HG03280 (cell line): Measurements from ENCODE around the gene FKBP2.

ENCODE experiments used
- ATAC-seq: cut with Tn5 transposase; IDR thresholded peaks from one replicate; pipeline ENCODE4 v1.9.1; 2021; ENCODE audit warnings: mild to moderate bottlenecking, moderate library complexity; ENCODE audit not compliant: unreplicated experiment

FKBP2 gene

GRCh38 chr11:64232182-64232966 is 8.5 kb upstream of the FKBP2 start:
- ATAC-seq: no peak

- ATAC-seq: no peak
Measured at GRCh38 chr11:64232967-64233315, 8.0 kb upstream of the FKBP2 start.

- peak; percentile 34 for ATAC-seq
Measured at GRCh38 chr11:64233913-64234586, 6.8 kb upstream of the FKBP2 start, which contains the start of gene VEGFB. Gene VEGFB, plus strand, starts transcription at chr11:64234584. Its CDS starts 250 bp downstream, at chr11:64234834.

GRCh38 chr11:64234647-64235379 is 6.1 kb upstream of the FKBP2 start:
- peak; percentile 17 for ATAC-seq

GRCh38 chr11:64235437-64236161 is 5.3 kb upstream of the FKBP2 start:
- ATAC-seq: no peak

GRCh38 chr11:64237484-64237951 is 3.4 kb upstream of the FKBP2 start:
- ATAC-seq: no peak

GRCh38 chr11:64238076-64238475 is 2.8 kb upstream of the FKBP2 start:
- no peak for ATAC-seq

GRCh38 chr11:64238999-64239398 is 1.9 kb upstream of the FKBP2 start:
- ATAC-seq: no peak

- ATAC-seq: peak; percentile 17
Measured at GRCh38 chr11:64239662-64240434, 1.0 kb upstream of the FKBP2 start.

GRCh38 chr11:64241241-64241490 is 271 bp downstream of the FKBP2 start:
- ATAC-seq: no peak

- ATAC-seq: peak; percentile 55
Measured at GRCh38 chr11:64241491-64242374, 838 bp downstream of the FKBP2 start.

- ATAC-seq: no peak
Measured at GRCh38 chr11:64243236-64243854, 2.5 kb downstream of the FKBP2 start.

GRCh38 chr11:64244107-64244506 is 3.2 kb downstream of the FKBP2 start:
- no peak for ATAC-seq

- ATAC-seq: no peak
Measured at GRCh38 chr11:64244966-64245365, 4.1 kb downstream of the FKBP2 start.

- no peak for ATAC-seq
Measured at GRCh38 chr11:64245401-64245796, 4.5 kb downstream of the FKBP2 start.

- ATAC-seq: no peak
Measured at GRCh38 chr11:64245797-64246620, 5.1 kb downstream of the FKBP2 start.

- peak; percentile 5 for ATAC-seq
Measured at GRCh38 chr11:64246621-64246870, 5.7 kb downstream of the FKBP2 start.
